ENCODE measurements around the gene UNC5A. TPM values are rescaled to one million over a fixed set of nuclear protein-coding genes. Genes with fewer than 3 reads are reported as not detected.

The UNC5A gene
- total RNA-seq, 1 experiment from 2014 or later = 4.6 TPM

DNA sequence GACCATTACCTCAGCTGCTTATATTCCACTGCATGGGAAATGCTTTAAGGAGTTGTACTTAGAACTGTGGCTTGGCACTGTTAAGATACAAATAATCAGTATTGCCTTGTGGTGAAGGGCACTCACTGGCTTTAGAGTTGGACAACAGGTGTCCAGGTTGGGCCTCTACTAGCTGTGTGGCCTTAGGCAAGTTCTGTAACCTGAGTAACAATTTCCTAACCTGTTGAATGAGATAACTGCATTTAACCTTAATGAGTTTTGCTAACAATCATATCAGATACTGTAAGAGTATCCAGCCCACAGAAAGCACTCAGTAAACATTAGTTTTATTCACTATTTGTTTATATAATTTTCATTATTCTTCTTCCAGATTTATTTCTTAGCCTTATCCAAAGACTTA, 106.0 kb downstream of the UNC5A start:
- Histone ChIP-seq H3K27me3 (ENCODE audit: control insufficient read depth, insufficient read depth, low read length) (no peaks in the 10 kb centered on the region), H3K4me3 (ENCODE audit: insufficient read depth, low read depth, low read length) (no peak overlapping the region), H3K36me3 (replicated peaks; ENCODE audit: control insufficient read depth, insufficient read depth, low read length) (no peaks in the 10 kb centered on the region)
- DNase-seq = no peak

GRCh38 chr5:176918613-176919012, 108.3 kb downstream of the UNC5A start:
- Histone ChIP-seq H3K36me3 (replicated peaks; ENCODE audit: control insufficient read depth, insufficient read depth, low read length) (no peaks in the 10 kb centered on the region), H3K27me3 (ENCODE audit: control insufficient read depth, insufficient read depth, low read length) (no peaks in the 10 kb centered on the region), H3K4me3 (ENCODE audit: insufficient read depth, low read depth, low read length) (no peak overlapping the region)
- DNase-seq = no peak

DNA sequence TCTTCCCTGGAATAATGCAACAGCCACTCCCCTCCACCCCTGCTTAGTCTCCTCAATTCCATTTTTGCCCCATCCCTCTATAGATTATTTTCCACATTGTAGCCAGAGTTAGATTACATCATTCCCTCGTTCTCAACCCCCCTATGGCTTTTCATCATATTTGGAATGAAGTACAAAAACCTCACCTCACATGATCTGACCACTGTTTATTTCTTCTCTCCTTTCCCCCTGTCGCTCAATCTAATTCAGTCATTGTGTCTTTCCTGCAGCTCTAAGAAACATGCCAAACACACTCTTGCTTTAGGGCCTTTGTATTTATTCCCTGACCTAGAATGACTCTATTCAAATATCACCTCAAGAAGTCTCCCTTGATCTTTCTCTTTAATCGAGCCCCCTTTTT, 111.4 kb downstream of the UNC5A start:
- no peaks in the 10 kb centered on the region for H3K27me3 ChIP-seq (ENCODE audit: control insufficient read depth, insufficient read depth, low read length)
- DNase-seq = no peak
- H3K4me3 ChIP-seq (ENCODE audit: insufficient read depth, low read depth, low read length) = no peak overlapping the region
- peaks cover 2% of the 10 kb centered on the region; the same call in 1 of the 2 replicates for H3K36me3 ChIP-seq (replicated peaks; ENCODE audit: control insufficient read depth, insufficient read depth, low read length)

GRCh38 chr5:176922817-176923216, 112.5 kb downstream of the UNC5A start:
- no peak for DNase-seq
- no peaks in the 10 kb centered on the region for H3K27me3 ChIP-seq (ENCODE audit: control insufficient read depth, insufficient read depth, low read length)
- H3K36me3 ChIP-seq (replicated peaks; ENCODE audit: control insufficient read depth, insufficient read depth, low read length) = peaks cover 2% of the 10 kb centered on the region; the same call in 1 of the 2 replicates
- no peak overlapping the region for H3K4me3 ChIP-seq (ENCODE audit: insufficient read depth, low read depth, low read length)

DNA sequence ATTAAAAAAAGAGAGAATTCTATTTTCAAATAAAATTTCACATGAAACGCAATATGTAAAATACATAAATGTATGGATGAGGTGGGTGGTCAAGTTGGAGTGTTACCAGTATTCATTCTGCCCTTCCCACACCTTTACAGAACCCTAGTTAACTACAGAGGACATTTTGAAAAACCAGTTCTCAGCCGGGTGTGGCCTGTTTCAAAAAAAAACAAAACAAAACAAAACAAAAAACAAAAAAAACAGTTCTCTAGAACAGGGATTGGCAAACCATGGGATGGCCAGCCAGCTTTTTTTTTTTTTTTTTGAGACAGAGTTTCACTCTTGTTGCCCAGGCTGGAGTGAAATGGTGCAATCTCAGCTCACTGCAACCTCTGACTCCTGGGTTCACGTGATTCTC, 117.2 kb downstream of the UNC5A start:
- DNase-seq = no peak
- Histone ChIP-seq H3K27me3 (ENCODE audit: control insufficient read depth, insufficient read depth, low read length) (no peaks in the 10 kb centered on the region), H3K4me3 (ENCODE audit: insufficient read depth, low read depth, low read length) (no peak overlapping the region), H3K36me3 (replicated peaks; ENCODE audit: control insufficient read depth, insufficient read depth, low read length) (peaks cover 3% of the 10 kb centered on the region)

- Histone ChIP-seq H3K4me3 (ENCODE audit: insufficient read depth, low read depth, low read length) (no peak overlapping the region), H3K27me3 (ENCODE audit: control insufficient read depth, insufficient read depth, low read length) (no peaks in the 10 kb centered on the region), H3K36me3 (replicated peaks; ENCODE audit: control insufficient read depth, insufficient read depth, low read length) (peaks cover 3% of the 10 kb centered on the region)
- no peak for DNase-seq
Observed at GRCh38 chr5:176929654-176930053, 119.3 kb downstream of the UNC5A start.

Other genes with a start within 250 kb of the UNC5A start
- 6.6 and 14.2 TPM in 2 replicates for gene GPRIN1, start 200.4 kb upstream of the UNC5A start, total RNA-seq (2014; rRNA removed; shearing (Covaris generic))
- 4.7 and 7.2 TPM in 2 replicates for gene SNCB, start 180.0 kb upstream of the UNC5A start, total RNA-seq (2014; rRNA removed; shearing (Covaris generic))
- 0.33 and 0.97 TPM in 2 replicates for gene EIF4E1B, start 179.9 kb upstream of the UNC5A start, total RNA-seq (2014; rRNA removed; shearing (Covaris generic))
- 39.8 and 50.7 TPM in 2 replicates for gene TSPAN17, start 163.1 kb upstream of the UNC5A start, total RNA-seq (2014; rRNA removed; shearing (Covaris generic))
- gene HK3, start 88.8 kb downstream of the UNC5A start, total RNA-seq (2014; rRNA removed; shearing (Covaris generic)) = not detected in 2 replicates
- gene UIMC1, start 196.2 kb downstream of the UNC5A start, total RNA-seq (2014; rRNA removed; shearing (Covaris generic)) = 36.0 and 44.2 TPM in 2 replicates
- gene ZNF346, start 212.1 kb downstream of the UNC5A start, total RNA-seq (2014; rRNA removed; shearing (Covaris generic)) = 25.0 and 26.4 TPM in 2 replicates

Data from H7 (cell line).